PC-9 (cell line): ENCODE results near the gene COL25A1. TPM values are rescaled to one million over a fixed set of nuclear protein-coding genes. Genes with fewer than 3 reads are reported as not detected.

Source experiments
- BruUV-seq: library from RNA; stranded (reverse); fragments of 400-500 nt; replicated peaks from 2 replicates; lab custom pipeline; 2021; lab: Mats Ljungman, UMichigan
- CTCF ChIA-PET: fragments of 300-600 bp; sonication (Branson Sonifier 250); formaldehyde crosslinking; loops from one replicate; lab custom pipeline; 2022; ENCODE audit warnings: antibody characterized with exemption; lab: Charles Lee
- POLR2A ChIA-PET: fragments of 300-600 bp; sonication (Branson Sonifier 250); formaldehyde crosslinking; loops from one replicate; lab custom pipeline; 2022; ENCODE audit warnings: antibody characterized with exemption; ENCODE audit not compliant: unreplicated experiment; lab: Charles Lee
- DNase-seq, 2 experiments: peaks; one replicate each; pipeline versions ENCODE4 v3.0.0 to v3.0.0-alpha.2; 2015 to 2022; ENCODE audit warnings: mixed read lengths in 1 of 2
- H2AFZ ChIP-seq: fragments of 200-600 bp; sonication (generic); 2 replicates; pipeline ENCODE4 v1.8.1; 2017; ENCODE audit warnings: antibody characterized with exemption
- H3F3A ChIP-seq: fragments of 200-600 bp; sonication (generic); 2 replicates; pipeline ENCODE4 v1.8.1; 2017; ENCODE audit warnings: antibody characterized with exemption, mild to moderate bottlenecking, low read depth; ENCODE audit not compliant: insufficient read depth
- H3K27ac ChIP-seq: fragments of 200-600 bp; sonication (generic); 2 replicates; pipeline ENCODE4 v1.6.1; 2016; ENCODE audit warnings: mixed run types
- H3K27me3 ChIP-seq: fragments of 200-600 bp; sonication (generic); 2 replicates; pipeline ENCODE4 v1.6.1; 2016; ENCODE audit warnings: low read depth, mixed run types; ENCODE audit not compliant: insufficient read depth
- H3K36me3 ChIP-seq: fragments of 200-600 bp; sonication (generic); 2 replicates; pipeline ENCODE4 v1.6.1; 2016; ENCODE audit warnings: low read depth, mixed run types
- H3K4me1 ChIP-seq: fragments of 200-600 bp; sonication (generic); replicated peaks from 2 replicates; pipeline ENCODE4 v1.6.1; 2016; ENCODE audit warnings: mixed run types; ENCODE audit not compliant: insufficient read depth
- H3K4me2 ChIP-seq: fragments of 200-600 bp; sonication (generic); 2 replicates; pipeline ENCODE4 v1.6.1; 2017; ENCODE audit warnings: mixed run types
- H3K4me3 ChIP-seq: fragments of 200-600 bp; sonication (generic); 2 replicates; pipeline ENCODE4 v1.6.1; 2016; ENCODE audit warnings: mixed run types
- H3K79me2 ChIP-seq: fragments of 200-600 bp; sonication (generic); 2 replicates; pipeline ENCODE4 v1.6.1; 2017; ENCODE audit warnings: low read depth, mixed run types
- H3K9me2 ChIP-seq: fragments of 200-600 bp; sonication (generic); 2 replicates; pipeline ENCODE4 v1.8.1; 2017; ENCODE audit warnings: mild to moderate bottlenecking; ENCODE audit not compliant: insufficient read depth
- H3K9me3 ChIP-seq: fragments of 200-600 bp; sonication (generic); 2 replicates; pipeline ENCODE4 v1.8.1; 2016; ENCODE audit warnings: low read depth; ENCODE audit not compliant: insufficient read depth
- H4K20me1 ChIP-seq: fragments of 200-600 bp; sonication (generic); 2 replicates; pipeline ENCODE4 v1.8.1; 2017; ENCODE audit not compliant: insufficient read depth
- EZH2 ChIP-seq: fragments of 200-600 bp; sonication (generic); IDR thresholded peaks from 2 replicates; pipeline ENCODE4 v1.8.0; 2017; ENCODE audit warnings: antibody characterized with exemption, low read depth
- intact Hi-C: fragments of 100-400 bp; cut with micrococcal nuclease; formaldehyde crosslinking; loops from one replicate; pipeline ENCODE4 v1.10.0; 2022; ENCODE audit not compliant: unreplicated experiment
- total RNA-seq: library from RNA; stranded (reverse); gene quantifications from 2 replicates; pipeline ENCODE4 v1.2.3, GENCODE V29; 2021
- TF ChIP-seq, protein P1 (sequence below): fragments of 200-600 bp; sonication (generic); conservative IDR thresholded peaks from 2 replicates; pipeline ENCODE4 v1.6.1; 2017; ENCODE audit warnings: mixed run types, antibody characterized with exemption, mild to moderate bottlenecking, moderate library complexity

Gene COL25A1
- total RNA-seq, 1 experiment from 2014 or later, result not detected

DNA sequence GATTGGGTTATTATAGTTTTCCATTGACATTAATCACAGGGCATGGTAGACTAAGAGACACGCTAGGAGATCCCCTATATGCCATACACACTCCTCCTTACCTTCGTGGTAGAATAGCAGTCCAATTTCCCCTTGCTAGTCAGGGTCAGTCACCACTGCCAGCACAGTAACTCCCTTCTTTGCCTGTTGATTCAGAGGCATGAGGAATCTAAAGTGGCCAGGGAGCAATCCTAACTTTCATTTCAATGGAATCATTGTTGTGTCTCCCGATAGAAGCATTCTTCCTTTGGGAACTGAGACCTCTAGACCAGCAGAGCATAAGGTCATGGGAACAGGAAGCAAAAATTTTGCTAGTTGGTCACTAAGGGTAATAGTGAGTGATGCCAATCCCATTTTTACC lies 51.1 kb downstream of the COL25A1 start:
- Histone ChIP-seq H2AFZ (no peak overlapping the region), H3K36me3 (no peaks in the 10 kb centered on the region), H3K79me2 (no peaks in the 10 kb centered on the region), H3K4me3 (no peak overlapping the region), H3K27me3 (no peaks in the 10 kb centered on the region), H3F3A (no peaks in the 10 kb centered on the region), H4K20me1 (no peaks in the 10 kb centered on the region), H3K4me1 (no peaks in the 10 kb centered on the region), H3K9me2 (no peaks in the 10 kb centered on the region), H3K4me2 (no peak overlapping the region), H3K27ac (no peak overlapping the region), H3K9me3 (no peaks in the 10 kb centered on the region)
- intact Hi-C loops, result no loop called here
- CTCF ChIA-PET, result no interaction called here
- no peak for DNase-seq
- TF ChIP-seq, protein P1, sequence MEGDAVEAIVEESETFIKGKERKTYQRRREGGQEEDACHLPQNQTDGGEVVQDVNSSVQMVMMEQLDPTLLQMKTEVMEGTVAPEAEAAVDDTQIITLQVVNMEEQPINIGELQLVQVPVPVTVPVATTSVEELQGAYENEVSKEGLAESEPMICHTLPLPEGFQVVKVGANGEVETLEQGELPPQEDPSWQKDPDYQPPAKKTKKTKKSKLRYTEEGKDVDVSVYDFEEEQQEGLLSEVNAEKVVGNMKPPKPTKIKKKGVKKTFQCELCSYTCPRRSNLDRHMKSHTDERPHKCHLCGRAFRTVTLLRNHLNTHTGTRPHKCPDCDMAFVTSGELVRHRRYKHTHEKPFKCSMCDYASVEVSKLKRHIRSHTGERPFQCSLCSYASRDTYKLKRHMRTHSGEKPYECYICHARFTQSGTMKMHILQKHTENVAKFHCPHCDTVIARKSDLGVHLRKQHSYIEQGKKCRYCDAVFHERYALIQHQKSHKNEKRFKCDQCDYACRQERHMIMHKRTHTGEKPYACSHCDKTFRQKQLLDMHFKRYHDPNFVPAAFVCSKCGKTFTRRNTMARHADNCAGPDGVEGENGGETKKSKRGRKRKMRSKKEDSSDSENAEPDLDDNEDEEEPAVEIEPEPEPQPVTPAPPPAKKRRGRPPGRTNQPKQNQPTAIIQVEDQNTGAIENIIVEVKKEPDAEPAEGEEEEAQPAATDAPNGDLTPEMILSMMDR, result no peak
- TF ChIP-seq EZH2, result no peak
- BruUV-seq, result no TSS peak
- POLR2A ChIA-PET, result no interaction called here

DNA sequence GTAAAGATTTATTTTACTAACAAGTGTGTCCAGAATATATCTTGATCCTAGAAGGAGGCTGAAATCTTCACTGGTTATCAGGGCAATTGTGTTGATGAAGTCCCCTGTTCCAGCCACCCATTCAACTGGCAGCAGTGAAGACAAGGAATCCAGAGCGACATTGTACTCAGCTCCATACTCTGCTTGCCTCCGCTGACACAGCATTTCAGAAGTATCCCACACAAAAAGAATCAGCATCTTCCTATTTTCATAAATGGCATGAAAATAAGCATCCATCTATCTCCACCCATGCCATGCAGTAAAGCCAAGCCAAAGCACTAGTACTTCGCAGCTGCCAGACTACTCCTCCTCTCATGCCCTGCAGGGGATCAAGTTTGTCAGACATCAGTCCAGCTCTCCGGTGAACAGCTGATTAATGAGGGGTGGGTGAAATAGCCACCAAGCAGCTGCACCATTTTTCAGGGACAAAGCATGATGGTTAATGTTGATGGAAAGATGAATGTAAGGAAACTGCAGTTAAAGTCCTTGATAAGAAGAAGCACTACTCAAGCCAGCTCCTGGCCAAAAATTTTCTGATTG lies 54.0 kb downstream of the COL25A1 start:
- intact Hi-C loops, result no loop called here
- Histone ChIP-seq H3F3A (no peaks in the 10 kb centered on the region), H3K4me3 (no peak overlapping the region), H3K27ac (no peak overlapping the region), H3K9me3 (no peaks in the 10 kb centered on the region), H3K4me1 (no peaks in the 10 kb centered on the region), H3K36me3 (no peaks in the 10 kb centered on the region), H4K20me1 (no peaks in the 10 kb centered on the region), H3K9me2 (no peaks in the 10 kb centered on the region), H3K4me2 (no peak overlapping the region), H2AFZ (no peak overlapping the region), H3K79me2 (no peaks in the 10 kb centered on the region), H3K27me3 (no peaks in the 10 kb centered on the region)
- ChIA-PET POLR2A (no interaction called here), CTCF (no interaction called here)
- DNase-seq, result no peak
- no peak for TF ChIP-seq EZH2
- TF ChIP-seq, protein P1, result no peak
- no TSS peak for BruUV-seq

- Histone ChIP-seq H3F3A (no peaks in the 10 kb centered on the region), H3K4me3 (no peak overlapping the region), H3K4me1 (no peaks in the 10 kb centered on the region), H2AFZ (no peak overlapping the region), H4K20me1 (no peaks in the 10 kb centered on the region), H3K9me3 (no peaks in the 10 kb centered on the region), H3K27ac (no peak overlapping the region), H3K27me3 (no peaks in the 10 kb centered on the region), H3K36me3 (no peaks in the 10 kb centered on the region), H3K9me2 (no peaks in the 10 kb centered on the region), H3K4me2 (no peak overlapping the region), H3K79me2 (no peaks in the 10 kb centered on the region)
- ChIA-PET POLR2A (no interaction called here), CTCF (no interaction called here)
- no peak for DNase-seq
- no TSS peak for BruUV-seq
- intact Hi-C loops, result no loop called here
- no peak for TF ChIP-seq EZH2
- TF ChIP-seq, protein P1, result no peak
These were observed 58.6 kb downstream of the COL25A1 start for GRCh38 chr4:109243871-109244270.
